AG10803 (cell line): ENCODE data around the gene GGNBP2.

Experiments
- DNase-seq: peaks from one replicate; pipeline ENCODE4 v3.0.0; 2010; ENCODE audit warnings: low read depth
- H3K4me3 ChIP-seq: 2 replicates; pipeline ENCODE4 v1.5.1; 2011; ENCODE audit warnings: mild to moderate bottlenecking, low read length, control low read depth
- CTCF ChIP-seq: conservative IDR thresholded peaks from 2 replicates; pipeline ENCODE4 v1.5.1; 2011; ENCODE audit warnings: mild to moderate bottlenecking, low read length, control low read depth, inconsistent platforms

GGNBP2 gene

GRCh38 chr17:36553459-36553858, 8.7 kb downstream of the GGNBP2 start:
- H3K4me3 ChIP-seq: no peak overlapping the region
- DNase-seq: no peak
- no peak for TF ChIP-seq CTCF

- no peak for TF ChIP-seq CTCF
Observed at GRCh38 chr17:36566081-36566480, 21.4 kb downstream of the GGNBP2 start.

GRCh38 chr17:36575028-36575427, 30.3 kb downstream of the GGNBP2 start:
- DNase-seq: no peak
- no peak for TF ChIP-seq CTCF
- no peak overlapping the region for H3K4me3 ChIP-seq

More at GRCh38 chr17:36566081-36566480, 21.4 kb downstream of the GGNBP2 start:
- DNase-seq: peak; percentile 16
- H3K4me3 ChIP-seq: no peak overlapping the region

GRCh38 chr17:36576793-36577192, 32.1 kb downstream of the GGNBP2 start:
- TF ChIP-seq CTCF: no peak
- no peak for DNase-seq
- no peak overlapping the region for H3K4me3 ChIP-seq

GRCh38 chr17:36578671-36579070, 34.0 kb downstream of the GGNBP2 start:
- H3K4me3 ChIP-seq: no peak overlapping the region
- TF ChIP-seq CTCF: no peak
- peak; percentile 35 for DNase-seq

- no peak for DNase-seq
- no peak overlapping the region for H3K4me3 ChIP-seq
- TF ChIP-seq CTCF: no peak
Observed at GRCh38 chr17:36583787-36584186, 39.1 kb downstream of the GGNBP2 start.

GRCh38 chr17:36586138-36586537, 41.4 kb downstream of the GGNBP2 start:
- H3K4me3 ChIP-seq: no peak overlapping the region
- no peak for TF ChIP-seq CTCF
- no peak for DNase-seq
